Glutamatergic neuron (in vitro differentiated cells): Measurements from ENCODE around the gene HDAC4. TPM values are rescaled to one million over a fixed set of nuclear protein-coding genes. Genes with fewer than 3 reads are reported as not detected.
A peak's percentile ranks its signal among the peaks of the same experiment; 100 is the strongest.

Experiments
- DNase-seq: peaks from one replicate; pipeline ENCODE4 v3.0.0; 2022
- H3K27ac Mint-ChIP-seq: one replicate; pipeline ENCODE4 v1.8.0; 2020; ENCODE audit warnings: mild to moderate bottlenecking, mixed read lengths, inconsistent platforms; ENCODE audit not compliant: unreplicated experiment
- H3K27me3 Mint-ChIP-seq: one replicate; pipeline ENCODE4 v1.8.0; 2020; ENCODE audit warnings: mild to moderate bottlenecking, moderate library complexity, mixed read lengths, inconsistent platforms; ENCODE audit not compliant: unreplicated experiment
- H3K36me3 Mint-ChIP-seq: one replicate; pipeline ENCODE4 v1.8.0; 2020; ENCODE audit warnings: mild to moderate bottlenecking, mixed read lengths, inconsistent platforms; ENCODE audit not compliant: unreplicated experiment
- H3K4me1 Mint-ChIP-seq: one replicate; pipeline ENCODE4 v1.8.0; 2020; ENCODE audit warnings: mild to moderate bottlenecking, low read depth, mixed read lengths, inconsistent platforms; ENCODE audit not compliant: unreplicated experiment
- H3K4me3 Mint-ChIP-seq: one replicate; pipeline ENCODE4 v1.8.0; 2020; ENCODE audit warnings: mild to moderate bottlenecking, mixed read lengths, inconsistent platforms; ENCODE audit not compliant: unreplicated experiment
- H3K9me3 Mint-ChIP-seq: one replicate; pipeline ENCODE4 v1.8.0; 2020; ENCODE audit warnings: mild to moderate bottlenecking, moderate library complexity, mixed read lengths, inconsistent platforms; ENCODE audit not compliant: unreplicated experiment
- total RNA-seq: library from RNA; stranded (reverse); fragmentation: NEBNext Ultra II Directional; extraction: Animal tissue kit (Norgen Biotek cat#: 25700); gene quantifications from one replicate; pipeline ENCODE4 v1.2.1, GENCODE V29; 2021; ENCODE audit not compliant: unreplicated experiment
- TF ChIP-seq, protein P1 (sequence below): fragments of 200-600 bp; sonication (generic); IDR thresholded peaks from one replicate; pipeline ENCODE4 v1.5.0; 2021; ENCODE audit not compliant: partially characterized antibody, unreplicated experiment

HDAC4 gene
- total RNA-seq, 1 donor from 2014 or later: 90.6 TPM

DNA sequence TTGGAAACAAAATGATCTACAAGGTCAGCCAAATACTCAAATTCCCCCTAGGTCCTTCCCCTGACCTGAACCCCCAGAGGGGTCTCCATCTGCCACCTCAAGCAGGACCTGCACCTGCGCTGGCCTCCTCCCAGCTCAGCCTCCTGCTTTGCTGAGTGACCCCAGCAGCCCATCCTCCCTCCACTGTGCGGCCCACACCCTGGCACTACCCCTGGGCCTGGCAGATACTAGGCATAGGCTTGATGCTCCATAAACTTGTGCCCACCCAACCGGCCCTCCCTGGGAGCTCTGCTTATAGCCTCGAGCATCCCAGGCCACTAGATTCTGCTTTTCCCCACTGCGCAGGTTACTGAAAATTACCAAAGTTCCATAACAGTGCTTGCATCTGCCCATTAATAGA lies 156.2 kb downstream of the HDAC4 start:
- Mint-ChIP-seq H3K27me3 (peaks cover 16% of the 10 kb centered on the region), H3K27ac (no peak overlapping the region), H3K36me3 (no peaks in the 10 kb centered on the region), H3K9me3 (peaks cover 25% of the 10 kb centered on the region), H3K4me3 (peak overlapping the region; percentile 58), H3K4me1 (peaks cover 77% of the 10 kb centered on the region)
- DNase-seq: no peak
- TF ChIP-seq, protein P1, sequence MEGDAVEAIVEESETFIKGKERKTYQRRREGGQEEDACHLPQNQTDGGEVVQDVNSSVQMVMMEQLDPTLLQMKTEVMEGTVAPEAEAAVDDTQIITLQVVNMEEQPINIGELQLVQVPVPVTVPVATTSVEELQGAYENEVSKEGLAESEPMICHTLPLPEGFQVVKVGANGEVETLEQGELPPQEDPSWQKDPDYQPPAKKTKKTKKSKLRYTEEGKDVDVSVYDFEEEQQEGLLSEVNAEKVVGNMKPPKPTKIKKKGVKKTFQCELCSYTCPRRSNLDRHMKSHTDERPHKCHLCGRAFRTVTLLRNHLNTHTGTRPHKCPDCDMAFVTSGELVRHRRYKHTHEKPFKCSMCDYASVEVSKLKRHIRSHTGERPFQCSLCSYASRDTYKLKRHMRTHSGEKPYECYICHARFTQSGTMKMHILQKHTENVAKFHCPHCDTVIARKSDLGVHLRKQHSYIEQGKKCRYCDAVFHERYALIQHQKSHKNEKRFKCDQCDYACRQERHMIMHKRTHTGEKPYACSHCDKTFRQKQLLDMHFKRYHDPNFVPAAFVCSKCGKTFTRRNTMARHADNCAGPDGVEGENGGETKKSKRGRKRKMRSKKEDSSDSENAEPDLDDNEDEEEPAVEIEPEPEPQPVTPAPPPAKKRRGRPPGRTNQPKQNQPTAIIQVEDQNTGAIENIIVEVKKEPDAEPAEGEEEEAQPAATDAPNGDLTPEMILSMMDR: no peak

DNA sequence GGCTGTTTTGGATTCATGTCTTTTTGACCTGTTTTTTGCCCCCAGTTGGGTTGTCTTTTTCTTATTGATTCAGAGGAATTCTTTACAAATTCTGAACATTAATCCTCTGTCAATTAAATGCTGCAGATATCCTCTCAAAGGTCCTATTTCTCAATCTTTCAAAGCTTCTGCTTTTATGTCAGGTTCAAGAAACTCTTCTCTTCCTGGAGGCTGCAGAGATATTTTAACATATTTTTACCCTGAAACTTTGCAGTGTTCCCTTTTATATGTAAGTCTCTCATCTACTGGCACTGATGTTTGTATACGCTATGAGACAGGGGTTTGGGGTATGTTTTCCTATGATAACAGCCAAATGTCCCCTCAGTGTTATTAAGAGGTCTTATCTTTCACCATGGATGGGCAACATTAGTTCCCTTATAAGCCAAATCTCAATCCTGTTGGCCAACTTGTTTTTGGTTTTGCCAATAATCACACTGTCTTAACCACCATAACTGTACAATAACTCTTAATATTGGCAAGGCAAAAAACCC lies 159.3 kb downstream of the HDAC4 start:
- Mint-ChIP-seq H3K4me3 (peak overlapping the region; percentile 40), H3K27ac (peak overlapping the region; percentile 70), H3K9me3 (peaks cover 22% of the 10 kb centered on the region), H3K4me1 (peaks cover 72% of the 10 kb centered on the region), H3K36me3 (no peaks in the 10 kb centered on the region), H3K27me3 (peaks cover 9% of the 10 kb centered on the region)
- TF ChIP-seq, protein P1: no peak
- DNase-seq: no peak

- Mint-ChIP-seq H3K4me1 (peaks cover 70% of the 10 kb centered on the region), H3K4me3 (peak overlapping the region; percentile 57), H3K36me3 (no peaks in the 10 kb centered on the region), H3K27me3 (peaks cover 9% of the 10 kb centered on the region), H3K9me3 (peaks cover 22% of the 10 kb centered on the region), H3K27ac (peak overlapping the region; percentile 97)
- DNase-seq: no peak
- TF ChIP-seq, protein P1: no peak
These were observed 160.4 kb downstream of the HDAC4 start for GRCh38 chr2:239240414-239240881.

DNA sequence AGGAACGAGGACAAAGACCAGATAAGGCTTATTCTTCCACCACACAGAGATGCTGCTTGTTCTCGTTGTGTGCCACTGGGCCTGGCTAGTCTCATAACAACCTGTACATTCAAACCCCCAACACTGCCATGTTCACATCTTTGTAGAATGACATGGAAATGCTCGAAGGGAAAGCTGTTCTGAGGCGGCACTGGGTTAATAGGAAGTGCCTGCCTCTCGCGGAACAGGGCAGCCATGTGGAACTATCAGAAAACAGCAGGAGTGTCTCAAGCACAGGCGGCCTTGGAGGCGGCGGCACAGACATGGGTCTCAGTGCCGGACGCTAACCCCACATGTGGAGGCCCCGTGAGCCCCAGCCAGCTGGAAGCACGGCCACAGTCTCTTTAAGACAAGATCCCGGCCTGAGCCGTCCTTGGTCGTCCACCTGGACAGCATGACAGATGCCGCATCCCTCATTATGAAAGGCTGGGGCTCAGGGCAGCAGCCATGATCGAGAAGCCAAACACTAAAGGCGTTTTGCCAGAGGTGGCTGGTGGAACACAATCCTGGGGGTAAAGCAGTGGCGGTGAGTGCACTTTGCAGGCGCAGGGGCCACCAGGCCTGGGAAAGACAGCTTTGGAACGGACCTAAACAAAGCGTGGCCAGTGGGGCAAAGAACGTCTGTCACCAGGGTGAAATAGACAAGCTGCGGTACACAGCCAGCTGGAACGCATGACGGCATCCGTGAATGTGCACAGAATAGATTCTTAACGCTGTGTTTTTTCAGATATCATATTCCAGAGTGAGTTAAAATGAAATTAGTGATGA lies 161.0 kb downstream of the HDAC4 start:
- Mint-ChIP-seq H3K27ac (peak overlapping the region; percentile 97), H3K9me3 (peaks cover 19% of the 10 kb centered on the region), H3K27me3 (peaks cover 5% of the 10 kb centered on the region), H3K36me3 (no peaks in the 10 kb centered on the region), H3K4me1 (peaks cover 65% of the 10 kb centered on the region), H3K4me3 (peak overlapping the region; percentile 57)
- TF ChIP-seq, protein P1: no peak
- peak; percentile 51 for DNase-seq
